Thyroid gland (tissue), 4 donors: ENCODE results near the gene PRKD1. TPM values are rescaled to one million over a fixed set of nuclear protein-coding genes. Genes with fewer than 3 reads are reported as not detected.
"Not testable (repeated sequence)": the region's sequence is repeated elsewhere in the genome, so short reads cannot be mapped to it uniquely, and the experiment has no call there.

Source experiments
- DNase-seq, 2 donors: peaks; one replicate each; pipeline ENCODE4 v3.0.0-alpha.2; 2019
- H3K27ac ChIP-seq, 3 donors: fragments of 200-600 bp; sonication (generic); 1 replicate in 2 of 3; 2 replicates in 1 of 3; pipeline ENCODE4 v1.5.1; 2016 to 2019; ENCODE audit warnings: mild to moderate bottlenecking in 1 of 3, moderate library complexity in 1 of 3
- H3K27me3 ChIP-seq: fragments of 200-600 bp; sonication (generic); one replicate; pipeline ENCODE4 v1.5.1; 2019
- H3K36me3 ChIP-seq, 2 donors: fragments of 200-600 bp; sonication (generic); one replicate each; pipeline ENCODE4 v1.5.1; 2016 to 2019
- H3K4me1 ChIP-seq, 2 donors: fragments of 200-600 bp; sonication (generic); one replicate each; pipeline ENCODE4 v1.5.1; 2017 to 2019
- H3K4me3 ChIP-seq, 3 donors: fragments of 200-600 bp; sonication (generic); replicated peaks in 1 of 3; 1 replicate in 2 of 3; 2 replicates in 1 of 3; pipeline ENCODE4 v1.5.1; 2016; ENCODE audit warnings: mild to moderate bottlenecking in 1 of 3
- H3K9me3 ChIP-seq: fragments of 200-600 bp; sonication (generic); one replicate; pipeline ENCODE4 v1.5.1; 2017
- CTCF ChIP-seq, 6 experiments: fragments of 200-600 bp in 3 of 6; fragments of 450-650 bp in 3 of 6; sonication (generic) in 3 of 6; IDR thresholded peaks; one replicate each; pipeline ENCODE4 v1.5.1; 2016 to 2019; ENCODE audit warnings: antibody characterized with exemption in 6 of 6, mild to moderate bottlenecking in 2 of 6, inconsistent platforms in 1 of 6, moderate library complexity in 1 of 6
- POLR2A ChIP-seq, 2 donors: fragments of 450-650 bp; IDR thresholded peaks; one replicate each; pipeline ENCODE4 v1.6.1; 2017; ENCODE audit warnings: antibody characterized with exemption in 2 of 2, mild to moderate bottlenecking in 2 of 2, moderate library complexity in 1 of 2
- WGBS, 2 donors: methylation state at CpG; one replicate each; pipeline ENCODE4 v1.1.5; 2017; 5-methylcytosine and 5-hydroxymethylcytosine counted together
- intact Hi-C: fragments of 100-400 bp; cut with DNase I; formaldehyde crosslinking; loops from one replicate; pipeline ENCODE4 v1.15.1; 2023
- total RNA-seq, 4 donors: library from RNA; depleted of rRNA; stranded (reverse); fragments of >200 nt; gene quantifications; one replicate each; pipeline ENCODE4 v1.2.3, GENCODE V29; 2016

PRKD1 gene
- total RNA-seq, 4 donors from 2014 or later: 12.7 to 17.4 (median 14.3) TPM

- intact Hi-C loops: no loop called here
- Histone ChIP-seq H3K27me3 (no peaks in the 10 kb centered on the region), H3K27ac (no peak overlapping the region), H3K4me1 (no peaks in the 10 kb centered on the region), H3K36me3 (no peaks in the 10 kb centered on the region), H3K9me3 (no peaks in the 10 kb centered on the region), H3K4me3 (no peak overlapping the region)
- 87 to 94% methylated on average over 2 of the region's 2 CpGs for WGBS, 2 donors
- DNase-seq: no peak
- TF ChIP-seq CTCF (IDR thresholded peaks at IDR 0.05) (no peak), POLR2A (IDR thresholded peaks at IDR 0.05) (no peak)
Measured at GRCh38 chr14:29865299-29865698, 62.3 kb downstream of the PRKD1 start.

- H3K27me3 ChIP-seq: no peaks in the 10 kb centered on the region
- H3K4me1 ChIP-seq: peaks cover 0 to 1% of the 10 kb centered on the region in 2 donors
- DNase-seq: no peak
- no peak overlapping the region for H3K27ac ChIP-seq
- 91 to 93% methylated on average over 2 of the region's 2 CpGs for WGBS, 2 donors
- H3K9me3 ChIP-seq: no peaks in the 10 kb centered on the region
- no peak for TF ChIP-seq CTCF (IDR thresholded peaks at IDR 0.05)
- no peak for TF ChIP-seq POLR2A (IDR thresholded peaks at IDR 0.05)
- no peaks in the 10 kb centered on the region for H3K36me3 ChIP-seq
- H3K4me3 ChIP-seq: no peak overlapping the region
- intact Hi-C loops: no loop called here
Measured at GRCh38 chr14:29861996-29862395, 65.7 kb downstream of the PRKD1 start.

GRCh38 chr14:29858299-29858698, 69.3 kb downstream of the PRKD1 start:
- peaks cover 0 to 7% of the 10 kb centered on the region in 2 donors for H3K4me1 ChIP-seq
- H3K36me3 ChIP-seq: no peaks in the 10 kb centered on the region
- no peaks in the 10 kb centered on the region for H3K9me3 ChIP-seq
- H3K27me3 ChIP-seq: no peaks in the 10 kb centered on the region
- 85 to 96% methylated on average over 3 of the region's 3 CpGs for WGBS, 2 donors
- DNase-seq: no peak
- TF ChIP-seq CTCF (IDR thresholded peaks at IDR 0.05): no peak
- TF ChIP-seq POLR2A (IDR thresholded peaks at IDR 0.05): no peak
- H3K27ac ChIP-seq: no peak overlapping the region
- no peak overlapping the region for H3K4me3 ChIP-seq
- intact Hi-C loops: no loop called here

- Histone ChIP-seq H3K9me3 (no peaks in the 10 kb centered on the region), H3K36me3 (no peaks in the 10 kb centered on the region), H3K27me3 (no peaks in the 10 kb centered on the region), H3K27ac (no peak overlapping the region), H3K4me1 (peaks cover 0 to 7% of the 10 kb centered on the region in 2 donors), H3K4me3 (no peak overlapping the region)
- intact Hi-C loops: no loop called here
- DNase-seq: no peak
- WGBS, 2 donors: 71 to 75% methylated on average over 3 of the region's 3 CpGs
- TF ChIP-seq CTCF (IDR thresholded peaks at IDR 0.05) (no peak), POLR2A (IDR thresholded peaks at IDR 0.05) (no peak)
Measured at GRCh38 chr14:29857551-29857950, 70.1 kb downstream of the PRKD1 start.

- Histone ChIP-seq H3K27ac (no peak overlapping the region), H3K36me3 (no peaks in the 10 kb centered on the region), H3K4me1 (peaks cover 0 to 7% of the 10 kb centered on the region in 2 donors), H3K27me3 (no peaks in the 10 kb centered on the region), H3K9me3 (no peaks in the 10 kb centered on the region), H3K4me3 (no peak overlapping the region)
- TF ChIP-seq POLR2A (IDR thresholded peaks at IDR 0.05) (no peak), CTCF (IDR thresholded peaks at IDR 0.05) (no peak)
- intact Hi-C loops: no loop called here
- no peak for DNase-seq
- 48 to 51% methylated on average over 4 of the region's 4 CpGs for WGBS, 2 donors
Measured at GRCh38 chr14:29856516-29856915, 71.1 kb downstream of the PRKD1 start.

- H3K27me3 ChIP-seq, H3K4me3 ChIP-seq, H3K9me3 ChIP-seq, H3K4me1 ChIP-seq, H3K36me3 ChIP-seq, H3K27ac ChIP-seq, DNase-seq, intact Hi-C loops: not testable (repeated sequence)
- WGBS, 2 donors: 98 to 99% methylated on average over 2 of the region's 2 CpGs
Measured at GRCh38 chr14:29853691-29854090, 74.0 kb downstream of the PRKD1 start.
